ENCODE data around the gene TRNP1. TPM values are rescaled to one million over a fixed set of nuclear protein-coding genes. Genes with fewer than 3 reads are reported as not detected.

The TRNP1 gene
- total and polyA plus RNA-seq, 2 of the 4 experiments (the other 2 are of a cell fraction), result 63.3 to 91.6 TPM

DNA sequence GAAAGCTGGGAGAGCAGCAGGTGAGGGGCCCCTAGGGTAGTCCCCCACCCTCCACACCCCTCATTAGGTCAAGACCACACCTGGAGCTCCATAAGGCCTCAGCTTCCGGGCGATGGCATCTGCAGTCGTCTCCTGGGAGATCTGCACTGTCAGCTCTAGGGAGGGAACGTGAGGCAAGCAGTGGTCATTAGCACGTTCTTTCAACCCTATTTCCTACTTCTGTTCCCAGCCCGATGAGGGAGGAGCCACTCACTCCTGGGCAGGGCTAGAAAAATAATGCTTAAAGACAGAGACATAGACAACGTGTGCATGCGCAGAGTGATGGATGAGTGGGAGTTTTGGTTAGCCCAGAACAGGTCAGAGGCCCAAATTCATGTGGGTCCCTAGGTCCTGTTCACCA, 42.9 kb upstream of the TRNP1 start:
- Histone ChIP-seq H3K9me3 (ENCODE audit: control insufficient read depth, insufficient read depth, low read length) (no peaks in the 10 kb centered on the region), H2BK15ac (ENCODE audit: low read depth, low read length) (no peak overlapping the region), H3K4me1 (ENCODE audit: control insufficient read depth, insufficient read depth, low read length) (no peaks in the 10 kb centered on the region), H4K5ac (ENCODE audit: low read depth, low read length) (no peak overlapping the region), H2AK5ac (ENCODE audit: low read depth, low read length) (no peak overlapping the region), H2AK9ac (replicated peaks; ENCODE audit: low read depth, low read length, poor library complexity) (no peak overlapping the region), H2BK5ac (ENCODE audit: low read depth, low read length, poor library complexity, severe bottlenecking) (no peak overlapping the region), H4K8ac (ENCODE audit: low read depth in 2 of 2, low read length in 2 of 2) (no peak overlapping the region), H3K27me3 (ENCODE audit: control insufficient read depth, insufficient read depth, low read length) (no peaks in the 10 kb centered on the region), H2BK120ac (ENCODE audit: low read depth, low read length) (no peak overlapping the region), H2AFZ (replicated peaks; ENCODE audit: low read length, poor library complexity) (no peak overlapping the region), H2BK20ac (ENCODE audit: low read depth, low read length) (no peak overlapping the region), H3K36me3 (ENCODE audit: control insufficient read depth, insufficient read depth, low read length) (peaks cover 12% of the 10 kb centered on the region), H3K9me1 (ENCODE audit: insufficient read depth, low read length) (0 out of 2 replicates have a peak, but pooled peaks cover 7% of the 10 kb centered on the region), H3K79me1 (ENCODE audit: low read depth in 1 of 2, low read length in 2 of 2) (no peaks in the 10 kb centered on the region; a peak in 1 of 4 replicates), H3K4me3 (ENCODE audit: insufficient read depth, low read depth, low read length) (no peak overlapping the region), H3K4ac (ENCODE audit: low read depth, low read length) (no peak overlapping the region), H3K18ac (ENCODE audit: low read depth, low read length) (no peak overlapping the region), H4K91ac (ENCODE audit: insufficient read depth, low read depth, low read length) (no peak overlapping the region), H3K4me2 (ENCODE audit: low read depth, low read length) (no peak overlapping the region), H3K14ac (replicated peaks; ENCODE audit: low read depth, low read length) (no peak overlapping the region), H3K27ac (ENCODE audit: insufficient read depth, low read length) (no peak overlapping the region), H3K9ac (ENCODE audit: low read depth, low read length) (no peak overlapping the region), H3K56ac (ENCODE audit: extremely low read depth, insufficient read depth, low read length) (no peak overlapping the region), H4K20me1 (ENCODE audit: insufficient read depth, low read length) (no peaks in the 10 kb centered on the region; the same call in 1 of the 2 replicates), H3K23ac (ENCODE audit: low read depth, low read length) (no peak overlapping the region)
- ATAC-seq (ENCODE audit: low read depth) (no peak), DNase-seq (no peak)
- ChIA-PET CTCF (no interaction called here), POLR2A (ENCODE audit: unreplicated experiment) (no interaction called here)
- TF ChIP-seq CHD1 (IDR thresholded peaks at IDR 0.05; ENCODE audit: low read depth, low read length) (no peak), RFX5 (IDR thresholded peaks at IDR 0.05; ENCODE audit: low read depth, low read length) (no peak), CEBPB (IDR thresholded peaks at IDR 0.05; ENCODE audit: low read depth, low read length) (no peak), NFE2L2 (IDR thresholded peaks at IDR 0.05; ENCODE audit: low read depth, low read length) (no peak), RAD21 (IDR thresholded peaks at IDR 0.05; ENCODE audit: low read length) (no peak), FOS (IDR thresholded peaks at IDR 0.05; ENCODE audit: low read depth, low read length) (no peak), MAFK (IDR thresholded peaks at IDR 0.05; ENCODE audit: low read depth, low read length) (no peak), MAZ (IDR thresholded peaks at IDR 0.05; ENCODE audit: borderline replicate concordance, low read depth, low read length) (no peak), BHLHE40 (IDR thresholded peaks at IDR 0.05; ENCODE audit: low read depth, low read length) (no peak), SMC3 (IDR thresholded peaks at IDR 0.05; ENCODE audit: low read depth, low read length) (no peak)
- TF ChIP-seq, protein P1, sequence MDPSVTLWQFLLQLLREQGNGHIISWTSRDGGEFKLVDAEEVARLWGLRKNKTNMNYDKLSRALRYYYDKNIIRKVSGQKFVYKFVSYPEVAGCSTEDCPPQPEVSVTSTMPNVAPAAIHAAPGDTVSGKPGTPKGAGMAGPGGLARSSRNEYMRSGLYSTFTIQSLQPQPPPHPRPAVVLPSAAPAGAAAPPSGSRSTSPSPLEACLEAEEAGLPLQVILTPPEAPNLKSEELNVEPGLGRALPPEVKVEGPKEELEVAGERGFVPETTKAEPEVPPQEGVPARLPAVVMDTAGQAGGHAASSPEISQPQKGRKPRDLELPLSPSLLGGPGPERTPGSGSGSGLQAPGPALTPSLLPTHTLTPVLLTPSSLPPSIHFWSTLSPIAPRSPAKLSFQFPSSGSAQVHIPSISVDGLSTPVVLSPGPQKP (IDR thresholded peaks at IDR 0.05; ENCODE audit: borderline replicate concordance, low read depth, low read length), result no peak
- TF ChIP-seq, protein P2, sequence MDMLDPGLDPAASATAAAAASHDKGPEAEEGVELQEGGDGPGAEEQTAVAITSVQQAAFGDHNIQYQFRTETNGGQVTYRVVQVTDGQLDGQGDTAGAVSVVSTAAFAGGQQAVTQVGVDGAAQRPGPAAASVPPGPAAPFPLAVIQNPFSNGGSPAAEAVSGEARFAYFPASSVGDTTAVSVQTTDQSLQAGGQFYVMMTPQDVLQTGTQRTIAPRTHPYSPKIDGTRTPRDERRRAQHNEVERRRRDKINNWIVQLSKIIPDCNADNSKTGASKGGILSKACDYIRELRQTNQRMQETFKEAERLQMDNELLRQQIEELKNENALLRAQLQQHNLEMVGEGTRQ (IDR thresholded peaks at IDR 0.05; ENCODE audit: low read depth, low read length), result no peak
- TF ChIP-seq, protein P3, sequence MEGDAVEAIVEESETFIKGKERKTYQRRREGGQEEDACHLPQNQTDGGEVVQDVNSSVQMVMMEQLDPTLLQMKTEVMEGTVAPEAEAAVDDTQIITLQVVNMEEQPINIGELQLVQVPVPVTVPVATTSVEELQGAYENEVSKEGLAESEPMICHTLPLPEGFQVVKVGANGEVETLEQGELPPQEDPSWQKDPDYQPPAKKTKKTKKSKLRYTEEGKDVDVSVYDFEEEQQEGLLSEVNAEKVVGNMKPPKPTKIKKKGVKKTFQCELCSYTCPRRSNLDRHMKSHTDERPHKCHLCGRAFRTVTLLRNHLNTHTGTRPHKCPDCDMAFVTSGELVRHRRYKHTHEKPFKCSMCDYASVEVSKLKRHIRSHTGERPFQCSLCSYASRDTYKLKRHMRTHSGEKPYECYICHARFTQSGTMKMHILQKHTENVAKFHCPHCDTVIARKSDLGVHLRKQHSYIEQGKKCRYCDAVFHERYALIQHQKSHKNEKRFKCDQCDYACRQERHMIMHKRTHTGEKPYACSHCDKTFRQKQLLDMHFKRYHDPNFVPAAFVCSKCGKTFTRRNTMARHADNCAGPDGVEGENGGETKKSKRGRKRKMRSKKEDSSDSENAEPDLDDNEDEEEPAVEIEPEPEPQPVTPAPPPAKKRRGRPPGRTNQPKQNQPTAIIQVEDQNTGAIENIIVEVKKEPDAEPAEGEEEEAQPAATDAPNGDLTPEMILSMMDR (conservative IDR thresholded peaks at IDR 0.05; ENCODE audit: low read depth, low read length), result no peak
- no TSS peak for BruUV-seq (replicated peaks)
- intact Hi-C loops (cut with micrococcal nuclease) (no loop called here), dilution Hi-C loops (cut with HindIII; ENCODE audit: low sequenced_read_pairs, unreplicated experiment) (no loop called here), in situ Hi-C loops (cut with MboI; ENCODE audit: low sequenced_read_pairs) (no loop called here)
- 58% methylated on average over 2 of the region's 8 CpGs; no CpG with 5 or more reads in 1 of the 2 experiments for WGBS, 2 experiments (ENCODE audit: extremely low coverage in 2 of 2, insufficient read length in 1 of 2)
